ENCODE measurements around the gene TMEM30B. TPM values are rescaled to one million over a fixed set of nuclear protein-coding genes. Genes with fewer than 3 reads are reported as not detected.

TMEM30B gene
- 1.8 and 2.4 TPM in 2 replicates for total RNA-seq

GRCh38 chr14:61281186-61281947 is at the start of gene TMEM30B:
Gene TMEM30B, minus strand, starts transcription at chr14:61281338. Its CDS starts 191 bp downstream, at chr14:61281147.

GRCh38 chr14:61321385-61322010 is 40.4 kb upstream of the TMEM30B start, which contains the start of gene PRKCH:
Gene PRKCH, plus strand, starts transcription at chr14:61321579. Its CDS starts 523 bp downstream, at chr14:61322102.

Other genes with a start within 250 kb of the TMEM30B start
- 13.5 and 20.9 TPM in 2 replicates for gene PRKCH, start 40.2 kb upstream of the TMEM30B start, total RNA-seq

All from aortic smooth muscle cell (primary cell).